ENCODE data around the gene MZB1.

Gene MZB1

GRCh38 chr5:139414581-139415130, 24.9 kb upstream of the MZB1 start:
- DNase-seq (ENCODE audit: low spot score) = no peak
- H3K27me3 ChIP-seq (ENCODE audit: control insufficient read depth in 3 of 3, insufficient read depth in 3 of 3, low read depth in 1 of 3, low read length in 3 of 3) = no peaks in the 10 kb centered on the region
- H3K4ac ChIP-seq (ENCODE audit: low read length) = no peak overlapping the region
- H2BK5ac ChIP-seq (ENCODE audit: low read length) = no peak overlapping the region
- H4K91ac ChIP-seq (ENCODE audit: low read depth, low read length, poor library complexity) = no peak overlapping the region
- H4K8ac ChIP-seq (ENCODE audit: low read depth, low read length) = no peak overlapping the region
- no CpG with 5 or more reads among the region's 9 CpGs for WGBS, 2 donors (ENCODE audit: extremely low coverage in 2 of 2, insufficient read length in 2 of 2, insufficient replicate concordance in 1 of 2)
- H3K9ac ChIP-seq (ENCODE audit: low read depth, low read length, poor library complexity) = no peak overlapping the region
- H3K36me3 ChIP-seq (replicated peaks in 1 of 2; ENCODE audit: control insufficient read depth in 2 of 2, insufficient read depth in 2 of 2, low read length in 2 of 2) = peaks cover 20 to 70% of the 10 kb centered on the region in 2 donors
- no peak overlapping the region for H3K14ac ChIP-seq (ENCODE audit: low read length)
- H3K4me1 ChIP-seq (ENCODE audit: control insufficient read depth in 2 of 2, insufficient read depth in 1 of 2, low read depth in 1 of 2, low read length in 2 of 2) = peaks cover 0 to 5% of the 10 kb centered on the region in 2 donors
- H3K79me1 ChIP-seq (ENCODE audit: low read depth, low read length) = no peaks in the 10 kb centered on the region
- H3K18ac ChIP-seq (ENCODE audit: low read length) = no peak overlapping the region
- H2BK12ac ChIP-seq (ENCODE audit: low read length) = no peak overlapping the region
- H3K4me3 ChIP-seq (ENCODE audit: low read length in 2 of 2) = no peak overlapping the region
- H3K4me2 ChIP-seq (ENCODE audit: insufficient read depth, low read length, poor library complexity, severe bottlenecking) = no peak overlapping the region
- H2BK120ac ChIP-seq (ENCODE audit: low read depth, low read length) = no peak overlapping the region
- H2AFZ ChIP-seq (ENCODE audit: low read length) = no peak overlapping the region
- H3K23ac ChIP-seq (ENCODE audit: low read depth, low read length, poor library complexity) = no peak overlapping the region
- H3K9me3 ChIP-seq (replicated peaks in 1 of 2; ENCODE audit: control insufficient read depth in 2 of 2, insufficient read depth in 1 of 2, low read depth in 1 of 2, low read length in 2 of 2) = no peaks in the 10 kb centered on the region
- no peak overlapping the region for H2BK15ac ChIP-seq (ENCODE audit: low read length)
- H3K27ac ChIP-seq (replicated peaks; ENCODE audit: low read length) = no peak overlapping the region
- H2AK5ac ChIP-seq (ENCODE audit: low read depth, low read length) = no peak overlapping the region

- Histone ChIP-seq H3K14ac (ENCODE audit: low read length) (no peak overlapping the region), H3K4ac (ENCODE audit: low read length) (no peak overlapping the region), H3K36me3 (replicated peaks in 1 of 2; ENCODE audit: control insufficient read depth in 2 of 2, insufficient read depth in 2 of 2, low read length in 2 of 2) (peaks cover 18 to 63% of the 10 kb centered on the region in 2 donors), H2BK5ac (ENCODE audit: low read length) (no peak overlapping the region), H3K9me3 (replicated peaks in 1 of 2; ENCODE audit: control insufficient read depth in 2 of 2, insufficient read depth in 1 of 2, low read depth in 1 of 2, low read length in 2 of 2) (no peaks in the 10 kb centered on the region), H2AFZ (ENCODE audit: low read length) (no peak overlapping the region), H3K27ac (replicated peaks; ENCODE audit: low read length) (no peak overlapping the region), H3K79me1 (ENCODE audit: low read depth, low read length) (no peaks in the 10 kb centered on the region), H3K18ac (ENCODE audit: low read length) (no peak overlapping the region), H4K91ac (ENCODE audit: low read depth, low read length, poor library complexity) (no peak overlapping the region), H3K4me2 (ENCODE audit: insufficient read depth, low read length, poor library complexity, severe bottlenecking) (no peak overlapping the region), H2BK120ac (ENCODE audit: low read depth, low read length) (no peak overlapping the region), H2BK15ac (ENCODE audit: low read length) (no peak overlapping the region), H3K27me3 (ENCODE audit: control insufficient read depth in 3 of 3, insufficient read depth in 3 of 3, low read depth in 1 of 3, low read length in 3 of 3) (no peaks in the 10 kb centered on the region), H3K4me1 (ENCODE audit: control insufficient read depth in 2 of 2, insufficient read depth in 1 of 2, low read depth in 1 of 2, low read length in 2 of 2) (no peaks in the 10 kb centered on the region), H3K4me3 (ENCODE audit: low read length in 2 of 2) (no peak overlapping the region), H3K23ac (ENCODE audit: low read depth, low read length, poor library complexity) (no peak overlapping the region), H3K9ac (ENCODE audit: low read depth, low read length, poor library complexity) (no peak overlapping the region), H2AK5ac (ENCODE audit: low read depth, low read length) (no peak overlapping the region), H4K8ac (ENCODE audit: low read depth, low read length) (no peak overlapping the region), H2BK12ac (ENCODE audit: low read length) (no peak overlapping the region)
- no peak for DNase-seq (ENCODE audit: low spot score)
- no CpG with 5 or more reads among the region's 6 CpGs for WGBS, 2 donors (ENCODE audit: extremely low coverage in 2 of 2, insufficient read length in 2 of 2, insufficient replicate concordance in 1 of 2)
Measured at GRCh38 chr5:139413963-139414362, 24.2 kb upstream of the MZB1 start.

GRCh38 chr5:139413153-139413552, 23.4 kb upstream of the MZB1 start:
- Histone ChIP-seq H3K79me1 (ENCODE audit: low read depth, low read length) (no peaks in the 10 kb centered on the region), H4K91ac (ENCODE audit: low read depth, low read length, poor library complexity) (no peak overlapping the region), H2AFZ (ENCODE audit: low read length) (no peak overlapping the region), H3K14ac (ENCODE audit: low read length) (no peak overlapping the region), H2AK5ac (ENCODE audit: low read depth, low read length) (no peak overlapping the region), H3K4me3 (ENCODE audit: low read length in 2 of 2) (no peak overlapping the region), H2BK12ac (ENCODE audit: low read length) (no peak overlapping the region), H3K4ac (ENCODE audit: low read length) (no peak overlapping the region), H3K27ac (replicated peaks; ENCODE audit: low read length) (no peak overlapping the region), H4K8ac (ENCODE audit: low read depth, low read length) (no peak overlapping the region), H3K18ac (ENCODE audit: low read length) (no peak overlapping the region), H3K23ac (ENCODE audit: low read depth, low read length, poor library complexity) (no peak overlapping the region), H3K36me3 (replicated peaks in 1 of 2; ENCODE audit: control insufficient read depth in 2 of 2, insufficient read depth in 2 of 2, low read length in 2 of 2) (peaks cover 18 to 55% of the 10 kb centered on the region in 2 donors), H3K4me1 (ENCODE audit: control insufficient read depth in 2 of 2, insufficient read depth in 1 of 2, low read depth in 1 of 2, low read length in 2 of 2) (no peaks in the 10 kb centered on the region), H2BK5ac (ENCODE audit: low read length) (no peak overlapping the region), H3K4me2 (ENCODE audit: insufficient read depth, low read length, poor library complexity, severe bottlenecking) (no peak overlapping the region), H3K9me3 (replicated peaks in 1 of 2; ENCODE audit: control insufficient read depth in 2 of 2, insufficient read depth in 1 of 2, low read depth in 1 of 2, low read length in 2 of 2) (no peaks in the 10 kb centered on the region), H3K27me3 (ENCODE audit: control insufficient read depth in 3 of 3, insufficient read depth in 3 of 3, low read depth in 1 of 3, low read length in 3 of 3) (no peaks in the 10 kb centered on the region), H3K9ac (ENCODE audit: low read depth, low read length, poor library complexity) (no peak overlapping the region), H2BK120ac (ENCODE audit: low read depth, low read length) (no peak overlapping the region), H2BK15ac (ENCODE audit: low read length) (no peak overlapping the region)
- DNase-seq (ENCODE audit: low spot score) = no peak
- no CpG with 5 or more reads among the region's 6 CpGs for WGBS, 2 donors (ENCODE audit: extremely low coverage in 2 of 2, insufficient read length in 2 of 2, insufficient replicate concordance in 1 of 2)

- Histone ChIP-seq H3K14ac (ENCODE audit: low read length) (no peak overlapping the region), H3K9ac (ENCODE audit: low read depth, low read length, poor library complexity) (no peak overlapping the region), H4K91ac (ENCODE audit: low read depth, low read length, poor library complexity) (no peak overlapping the region), H3K4me3 (ENCODE audit: low read length in 2 of 2) (no peak overlapping the region), H2BK12ac (ENCODE audit: low read length) (no peak overlapping the region), H2BK5ac (ENCODE audit: low read length) (no peak overlapping the region), H2AFZ (ENCODE audit: low read length) (no peak overlapping the region), H3K79me1 (ENCODE audit: low read depth, low read length) (no peaks in the 10 kb centered on the region), H2BK120ac (ENCODE audit: low read depth, low read length) (no peak overlapping the region), H3K4me1 (ENCODE audit: control insufficient read depth in 2 of 2, insufficient read depth in 1 of 2, low read depth in 1 of 2, low read length in 2 of 2) (no peaks in the 10 kb centered on the region), H3K36me3 (replicated peaks in 1 of 2; ENCODE audit: control insufficient read depth in 2 of 2, insufficient read depth in 2 of 2, low read length in 2 of 2) (peaks cover 10 to 40% of the 10 kb centered on the region in 2 donors), H3K27ac (replicated peaks; ENCODE audit: low read length) (no peak overlapping the region), H3K27me3 (ENCODE audit: control insufficient read depth in 3 of 3, insufficient read depth in 3 of 3, low read depth in 1 of 3, low read length in 3 of 3) (no peaks in the 10 kb centered on the region), H3K23ac (ENCODE audit: low read depth, low read length, poor library complexity) (no peak overlapping the region), H3K4ac (ENCODE audit: low read length) (no peak overlapping the region), H4K8ac (ENCODE audit: low read depth, low read length) (no peak overlapping the region), H3K9me3 (replicated peaks in 1 of 2; ENCODE audit: control insufficient read depth in 2 of 2, insufficient read depth in 1 of 2, low read depth in 1 of 2, low read length in 2 of 2) (no peaks in the 10 kb centered on the region), H3K4me2 (ENCODE audit: insufficient read depth, low read length, poor library complexity, severe bottlenecking) (no peak overlapping the region), H2AK5ac (ENCODE audit: low read depth, low read length) (no peak overlapping the region), H2BK15ac (ENCODE audit: low read length) (no peak overlapping the region), H3K18ac (ENCODE audit: low read length) (no peak overlapping the region)
- WGBS, 2 donors (ENCODE audit: extremely low coverage in 2 of 2, insufficient read length in 2 of 2, insufficient replicate concordance in 1 of 2) = no CpG with 5 or more reads among the region's 17 CpGs
- DNase-seq (ENCODE audit: low spot score) = no peak
Measured at GRCh38 chr5:139410993-139411828, 21.5 kb upstream of the MZB1 start.
